Amniotic epithelial cell (primary cell): ENCODE data around the gene OBSCN.

Experiments
- DNase-seq: peaks from one replicate; pipeline ENCODE4 v3.0.0-alpha.2; 2010; ENCODE audit warnings: low read depth

OBSCN gene

DNA sequence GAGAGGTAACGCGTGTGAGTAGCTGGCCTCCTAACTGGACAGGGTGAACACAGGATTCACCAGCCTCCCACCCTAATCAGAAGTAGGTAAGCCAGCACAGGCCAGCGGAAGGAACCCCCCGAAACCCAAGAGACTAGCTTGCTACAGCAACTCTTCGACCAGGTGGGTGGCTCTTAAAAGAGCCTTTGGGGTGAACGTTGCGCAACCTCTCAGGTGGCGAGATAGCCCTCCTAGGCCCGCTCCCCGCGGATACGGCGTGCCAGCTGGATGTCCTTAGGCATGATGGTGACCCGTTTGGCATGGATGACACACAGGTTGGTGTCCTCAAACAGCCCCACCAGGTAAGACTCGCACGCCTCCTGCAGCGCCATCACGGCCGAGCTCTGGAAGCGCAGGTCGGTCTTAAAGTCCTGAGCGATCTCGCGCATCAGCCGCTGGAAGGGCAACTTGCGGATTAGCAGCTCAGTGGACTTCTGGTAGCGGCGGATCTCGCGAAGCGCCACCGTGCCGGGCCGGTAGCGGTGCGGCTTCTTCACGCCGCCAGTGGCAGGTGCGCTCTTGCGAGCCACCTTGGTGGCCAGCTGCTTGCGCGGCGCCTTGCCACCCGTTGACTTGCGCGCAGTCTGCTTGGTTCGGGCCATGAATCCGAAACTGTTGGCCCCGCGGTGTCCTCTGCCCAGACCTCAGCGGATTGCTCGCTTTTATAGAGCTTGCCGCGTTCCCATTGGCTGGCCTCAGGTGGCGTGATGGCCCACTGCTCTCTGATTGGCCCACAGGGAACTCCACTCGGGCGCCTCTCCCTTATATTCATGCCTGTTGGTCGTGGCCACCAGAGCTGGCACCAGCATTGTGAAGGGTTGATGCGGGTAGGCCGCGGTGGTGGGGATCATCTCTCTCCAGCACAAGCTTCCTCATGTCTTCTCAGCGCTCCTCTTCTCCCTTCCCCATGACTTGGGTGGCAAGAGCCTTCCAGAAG, 217.1 kb downstream of the OBSCN start:
- no peak for DNase-seq

DNA sequence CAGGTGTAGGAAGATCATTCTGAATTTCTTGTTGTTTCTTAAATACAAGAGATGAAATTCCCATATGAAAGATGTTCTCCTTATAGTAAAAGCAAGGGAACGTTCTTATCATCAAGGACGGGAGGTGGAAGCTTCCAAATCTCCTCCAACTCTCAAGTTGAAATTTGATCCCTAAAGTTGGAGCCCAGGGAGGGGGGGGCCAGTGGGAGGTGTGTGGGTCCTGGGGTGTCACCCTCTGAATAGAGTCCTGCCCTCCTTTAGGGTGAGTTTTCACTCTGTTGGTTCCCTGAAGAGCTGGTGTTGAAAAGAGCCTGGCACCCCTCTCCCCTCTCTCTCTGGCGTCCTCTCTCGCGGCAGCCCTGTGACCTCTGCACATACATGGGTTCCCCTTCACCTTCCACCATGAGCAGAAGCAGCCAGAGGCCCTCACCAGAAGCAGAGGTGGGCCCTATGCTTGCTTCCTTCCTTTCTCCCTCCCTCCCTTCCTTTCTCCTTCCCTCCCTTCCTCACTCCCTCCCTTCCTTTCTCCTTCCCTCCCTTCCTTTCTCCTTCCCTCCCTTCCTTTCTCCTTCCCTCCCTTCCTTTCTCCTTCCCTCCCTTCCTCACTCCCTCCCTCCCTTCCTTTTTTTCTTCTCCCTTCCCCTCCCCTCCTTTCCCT, 218.8 kb downstream of the OBSCN start:
- no peak for DNase-seq

DNA sequence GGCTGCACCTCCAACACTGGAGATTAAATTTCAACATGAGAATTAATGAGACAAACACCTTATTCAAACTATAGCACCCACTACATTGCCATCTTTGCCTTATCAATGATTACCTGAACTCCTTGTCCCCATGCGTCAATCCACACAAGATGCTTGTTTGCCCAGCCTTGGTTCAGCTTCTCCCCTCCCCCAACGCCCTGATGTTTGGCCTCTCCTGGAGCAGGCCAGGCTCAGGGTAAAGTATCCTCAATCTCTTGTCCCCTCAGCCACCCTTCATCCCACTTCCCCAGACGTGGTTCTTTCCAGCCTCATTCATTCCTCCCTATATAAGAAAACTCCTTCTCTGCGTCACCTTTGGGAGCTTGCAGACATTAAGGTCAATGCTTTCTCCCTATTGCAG, 220.6 kb downstream of the OBSCN start:
- DNase-seq: no peak
